HL-60 (cell line): ENCODE data around the gene TSC2.

Source experiments
- POLR2AphosphoS5 ChIP-seq: IDR thresholded peaks from 2 replicates; pipeline ENCODE4 v1.6.1; 2012; ENCODE audit warnings: low read depth
- REST ChIP-seq: IDR thresholded peaks from 2 replicates; pipeline ENCODE4 v1.6.1; 2012; ENCODE audit warnings: low read depth; ENCODE audit not compliant: insufficient replicate concordance
- TF ChIP-seq, protein P1 (sequence below): IDR thresholded peaks from one replicate; pipeline ENCODE4 v1.5.1; 2011; ENCODE audit warnings: low read length, control low read depth, inconsistent platforms; ENCODE audit not compliant: insufficient read depth

DNA sequence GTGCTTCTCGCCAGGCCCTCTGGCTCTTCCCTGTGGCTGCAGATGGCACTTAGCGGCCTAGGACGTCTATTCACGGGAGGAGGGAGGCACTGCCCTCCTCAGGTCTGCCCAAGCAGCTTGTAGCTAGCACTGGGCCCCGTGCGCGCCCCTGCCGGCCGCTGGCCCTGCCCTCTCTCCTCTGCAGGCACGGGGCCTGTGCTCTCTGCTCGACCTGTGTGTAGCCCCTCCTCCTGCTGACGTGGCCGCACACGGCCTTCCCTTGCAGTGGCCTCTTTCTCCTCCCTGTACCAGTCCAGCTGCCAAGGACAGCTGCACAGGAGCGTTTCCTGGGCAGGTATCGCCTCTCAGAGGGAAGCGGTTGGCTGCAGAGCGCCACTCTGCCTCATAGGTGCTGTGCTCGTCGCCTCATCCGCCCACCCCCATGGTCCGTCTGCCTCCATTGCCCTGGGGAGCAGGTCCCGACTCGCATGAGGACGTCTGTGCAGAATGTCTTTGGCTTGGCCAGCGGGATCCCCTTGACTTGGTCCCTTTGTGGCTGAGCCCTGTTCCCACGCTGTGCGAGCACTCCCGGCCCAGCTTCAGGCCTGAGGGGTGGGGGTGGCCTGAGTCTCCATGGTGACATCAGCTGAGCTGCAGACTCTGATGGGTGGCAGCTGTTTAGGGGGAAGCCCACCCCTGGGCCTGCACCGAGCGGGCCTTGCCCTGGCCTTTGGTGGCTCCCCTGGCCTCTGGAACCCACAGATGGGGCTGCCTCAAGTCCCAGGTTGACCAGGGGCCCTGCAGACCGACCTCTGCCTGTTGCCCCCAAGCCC is 34.6 kb downstream of the TSC2 start:
- TF ChIP-seq REST, result no peak
- TF ChIP-seq, protein P1, sequence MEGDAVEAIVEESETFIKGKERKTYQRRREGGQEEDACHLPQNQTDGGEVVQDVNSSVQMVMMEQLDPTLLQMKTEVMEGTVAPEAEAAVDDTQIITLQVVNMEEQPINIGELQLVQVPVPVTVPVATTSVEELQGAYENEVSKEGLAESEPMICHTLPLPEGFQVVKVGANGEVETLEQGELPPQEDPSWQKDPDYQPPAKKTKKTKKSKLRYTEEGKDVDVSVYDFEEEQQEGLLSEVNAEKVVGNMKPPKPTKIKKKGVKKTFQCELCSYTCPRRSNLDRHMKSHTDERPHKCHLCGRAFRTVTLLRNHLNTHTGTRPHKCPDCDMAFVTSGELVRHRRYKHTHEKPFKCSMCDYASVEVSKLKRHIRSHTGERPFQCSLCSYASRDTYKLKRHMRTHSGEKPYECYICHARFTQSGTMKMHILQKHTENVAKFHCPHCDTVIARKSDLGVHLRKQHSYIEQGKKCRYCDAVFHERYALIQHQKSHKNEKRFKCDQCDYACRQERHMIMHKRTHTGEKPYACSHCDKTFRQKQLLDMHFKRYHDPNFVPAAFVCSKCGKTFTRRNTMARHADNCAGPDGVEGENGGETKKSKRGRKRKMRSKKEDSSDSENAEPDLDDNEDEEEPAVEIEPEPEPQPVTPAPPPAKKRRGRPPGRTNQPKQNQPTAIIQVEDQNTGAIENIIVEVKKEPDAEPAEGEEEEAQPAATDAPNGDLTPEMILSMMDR, result no peak
- TF ChIP-seq POLR2AphosphoS5, result no peak
